ENCODE measurements around the gene DNHD1. TPM values are rescaled to one million over a fixed set of nuclear protein-coding genes. Genes with fewer than 3 reads are reported as not detected.

Gene DNHD1
- total and polyA plus RNA-seq, 9 of the 15 experiments (the other 6 are each of a cell fraction or from before 2014, with no cell fraction given), result 0.82 to 9.7 (median 3.8) TPM

- TF ChIP-seq MCM3 (IDR thresholded peaks at IDR 0.05) (no peak), ZNF212 (CRISPR knock-in tag; IDR thresholded peaks at IDR 0.05) (no peak), ZNF41 (CRISPR knock-in tag; conservative IDR thresholded peaks at IDR 0.05) (no peak), THAP12 (CRISPR knock-in tag; IDR thresholded peaks at IDR 0.05) (no peak), GATAD2B (IDR thresholded peaks at IDR 0.05; ENCODE audit: borderline replicate concordance) (peak; percentile 59; the same call in 1 of the 2 replicates), BMI1 (IDR thresholded peaks at IDR 0.05; ENCODE audit: low read length) (no peak), IRF2 (CRISPR knock-in tag; IDR thresholded peaks at IDR 0.05) (no peak), HBP1 (CRISPR knock-in tag; IDR thresholded peaks at IDR 0.05) (no peak), MCM5 (IDR thresholded peaks at IDR 0.05; ENCODE audit: low read depth) (no peak), SREBF2 (CRISPR knock-in tag; IDR thresholded peaks at IDR 0.05) (no peak), TAF15 (IDR thresholded peaks at IDR 0.05; ENCODE audit: low read depth, low read length) (no peak), ZNF644 (tag; IDR thresholded peaks at IDR 0.05; ENCODE audit: low read depth) (no peak), TBL1XR1 (IDR thresholded peaks at IDR 0.05; ENCODE audit: low read length in 2 of 2) (peak in 1 of 2 experiments; percentile 35; a peak in 1 of 4 replicates), ZZZ3 (IDR thresholded peaks at IDR 0.05) (no peak), BHLHE40 (IDR thresholded peaks at IDR 0.05; ENCODE audit: low read length) (no peak), ETV6 (IDR thresholded peaks at IDR 0.05; ENCODE audit: borderline replicate concordance in 1 of 2, low read depth in 2 of 2, low read length in 1 of 2) (no peak), ETV6 (CRISPR knock-in tag; IDR thresholded peaks at IDR 0.05; ENCODE audit: borderline replicate concordance) (no peak), SMARCA5 (IDR thresholded peaks at IDR 0.05) (no peak), GTF2F1 (IDR thresholded peaks at IDR 0.05; ENCODE audit: low read depth, low read length) (no peak), PHB (CRISPR knock-in tag; IDR thresholded peaks at IDR 0.05) (no peak)
Measured at GRCh38 chr11:6568191-6568918, 71.3 kb downstream of the DNHD1 start (continued).
